ENCODE measurements around the gene SNX5. TPM values are rescaled to one million over a fixed set of nuclear protein-coding genes. Genes with fewer than 3 reads are reported as not detected.

The SNX5 gene
- total RNA-seq, 2 experiments from 2014 or later, result 234 to 256 TPM

DNA sequence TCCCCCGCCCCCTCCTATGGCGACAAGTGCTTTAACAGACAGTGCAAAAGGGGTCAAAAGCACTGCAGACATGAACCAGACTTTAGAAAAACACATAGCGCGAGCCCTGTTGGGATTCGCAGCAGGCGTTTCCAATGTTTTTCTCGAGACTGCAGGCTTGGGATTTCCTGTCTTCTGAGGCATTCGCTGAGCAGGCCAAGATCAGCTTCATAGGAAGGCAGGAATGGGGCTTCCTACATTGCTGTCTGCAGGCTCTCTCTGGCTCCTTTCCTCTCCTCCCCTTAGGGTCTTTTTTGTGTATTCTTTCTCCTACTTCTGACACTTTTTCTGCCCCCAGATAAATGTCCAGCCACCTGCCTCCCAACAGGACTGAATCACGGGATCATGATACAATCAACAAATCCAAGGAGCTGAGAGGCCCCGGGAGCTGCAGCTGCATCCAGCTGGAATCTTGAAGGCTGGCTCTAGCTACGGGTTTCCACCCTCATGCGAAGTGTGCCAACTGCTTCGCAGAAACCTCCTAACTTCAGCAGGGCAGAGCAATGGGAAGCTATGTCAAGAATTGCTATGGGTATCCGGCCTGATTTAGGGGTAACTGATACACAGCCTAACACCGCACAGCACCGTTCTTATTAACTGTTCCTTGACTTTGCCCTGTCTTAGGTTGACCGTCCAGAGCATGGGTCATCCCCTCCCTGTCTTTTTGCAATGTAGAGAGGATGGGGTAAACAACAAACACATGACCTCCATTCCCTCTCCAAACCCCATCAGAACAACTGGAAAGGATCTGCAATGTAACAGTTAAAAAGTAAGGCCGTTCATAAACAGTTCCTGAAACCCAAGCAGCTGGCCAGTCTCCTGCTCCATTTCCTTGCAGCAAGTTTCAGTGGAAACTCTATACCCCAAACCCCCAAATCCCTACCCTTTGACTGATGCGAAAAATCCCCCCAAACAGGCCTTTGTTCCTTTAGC is 31.5 kb downstream of the SNX5 start:
- DNase-seq, result no peak
- ChIA-PET POLR2A (interaction anchor here (1.5 kb wide), 1 partner anchor 22 kb away, joined by 3 read pairs; no protein-coding TSS in a partner anchor), CTCF (interaction anchor here (0.7 to 2.5 kb wide), 6 partner anchors 11 to 413 kb away, joined by 3 to 16 read pairs (median 5); partner anchors contain the start of gene RRBP1)
- no peaks in the 10 kb centered on the region for H3K27me3 Mint-ChIP-seq
- intact Hi-C loops (cut with micrococcal nuclease), result no loop called here
- H3K36me3 Mint-ChIP-seq, result peaks cover 14% of the 10 kb centered on the region
- peaks cover 19% of the 10 kb centered on the region for H3K4me1 Mint-ChIP-seq (ENCODE audit: low read depth)
- no peak overlapping the region for H3K27ac Mint-ChIP-seq
- H3K9me3 Mint-ChIP-seq, result no peaks in the 10 kb centered on the region
- no peak overlapping the region for H3K4me3 Mint-ChIP-seq

GRCh38 chr20:17936286-17936760 is 32.3 kb downstream of the SNX5 start:
- H3K4me1 Mint-ChIP-seq (ENCODE audit: low read depth), result peaks cover 19% of the 10 kb centered on the region
- no peak for DNase-seq
- intact Hi-C loops (cut with micrococcal nuclease), result no loop called here
- no peaks in the 10 kb centered on the region for H3K27me3 Mint-ChIP-seq
- peaks cover 11% of the 10 kb centered on the region for H3K36me3 Mint-ChIP-seq
- H3K9me3 Mint-ChIP-seq, result peaks cover 2% of the 10 kb centered on the region
- H3K27ac Mint-ChIP-seq, result no peak overlapping the region
- no peak overlapping the region for H3K4me3 Mint-ChIP-seq
- CTCF ChIA-PET, result interaction anchor here (0.6 kb wide), 1 partner anchor 77 kb away, joined by 3 read pairs; no protein-coding TSS in a partner anchor
- POLR2A ChIA-PET, result interaction anchor here (1.5 kb wide), 1 partner anchor 22 kb away, joined by 3 read pairs; no protein-coding TSS in a partner anchor

DNA sequence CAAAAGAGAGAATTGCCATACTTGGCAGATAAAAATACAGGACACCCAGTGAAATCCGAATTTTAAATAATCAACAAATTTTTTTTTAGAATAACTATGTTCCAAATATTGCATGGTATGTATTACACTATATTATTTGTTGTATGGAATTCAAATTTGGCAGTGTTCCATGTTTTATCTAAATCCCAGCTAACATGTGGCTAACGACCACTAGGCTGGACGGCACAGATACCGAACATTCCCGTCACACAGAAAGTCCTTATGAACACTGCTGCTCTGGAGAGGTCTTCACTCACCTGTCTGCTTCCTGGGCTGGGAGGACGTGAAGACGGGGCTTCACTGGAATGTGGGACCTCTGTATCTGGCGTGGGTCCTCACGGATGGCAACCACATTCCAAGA is 32.8 kb downstream of the SNX5 start:
- ChIA-PET POLR2A (no interaction called here), CTCF (interaction anchor here (0.6 kb wide), 1 partner anchor 77 kb away, joined by 3 read pairs; no protein-coding TSS in a partner anchor)
- Mint-ChIP-seq H3K9me3 (peaks cover 3% of the 10 kb centered on the region), H3K36me3 (peaks cover 8% of the 10 kb centered on the region), H3K4me1 (ENCODE audit: low read depth) (peaks cover 18% of the 10 kb centered on the region), H3K4me3 (no peak overlapping the region), H3K27ac (no peak overlapping the region), H3K27me3 (no peaks in the 10 kb centered on the region)
- intact Hi-C loops (cut with micrococcal nuclease), result no loop called here
- no peak for DNase-seq

- H3K36me3 Mint-ChIP-seq, result peaks cover 3% of the 10 kb centered on the region
- H3K27me3 Mint-ChIP-seq, result no peaks in the 10 kb centered on the region
- peaks cover 13% of the 10 kb centered on the region for H3K4me1 Mint-ChIP-seq (ENCODE audit: low read depth)
- H3K9me3 Mint-ChIP-seq, result peaks cover 3% of the 10 kb centered on the region
- intact Hi-C loops (cut with micrococcal nuclease), result no loop called here
- no peak overlapping the region for H3K4me3 Mint-ChIP-seq
- ChIA-PET CTCF (no interaction called here), POLR2A (no interaction called here)
- DNase-seq, result no peak
- H3K27ac Mint-ChIP-seq, result no peak overlapping the region
These were observed 33.4 kb downstream of the SNX5 start for GRCh38 chr20:17935186-17935585.

DNA sequence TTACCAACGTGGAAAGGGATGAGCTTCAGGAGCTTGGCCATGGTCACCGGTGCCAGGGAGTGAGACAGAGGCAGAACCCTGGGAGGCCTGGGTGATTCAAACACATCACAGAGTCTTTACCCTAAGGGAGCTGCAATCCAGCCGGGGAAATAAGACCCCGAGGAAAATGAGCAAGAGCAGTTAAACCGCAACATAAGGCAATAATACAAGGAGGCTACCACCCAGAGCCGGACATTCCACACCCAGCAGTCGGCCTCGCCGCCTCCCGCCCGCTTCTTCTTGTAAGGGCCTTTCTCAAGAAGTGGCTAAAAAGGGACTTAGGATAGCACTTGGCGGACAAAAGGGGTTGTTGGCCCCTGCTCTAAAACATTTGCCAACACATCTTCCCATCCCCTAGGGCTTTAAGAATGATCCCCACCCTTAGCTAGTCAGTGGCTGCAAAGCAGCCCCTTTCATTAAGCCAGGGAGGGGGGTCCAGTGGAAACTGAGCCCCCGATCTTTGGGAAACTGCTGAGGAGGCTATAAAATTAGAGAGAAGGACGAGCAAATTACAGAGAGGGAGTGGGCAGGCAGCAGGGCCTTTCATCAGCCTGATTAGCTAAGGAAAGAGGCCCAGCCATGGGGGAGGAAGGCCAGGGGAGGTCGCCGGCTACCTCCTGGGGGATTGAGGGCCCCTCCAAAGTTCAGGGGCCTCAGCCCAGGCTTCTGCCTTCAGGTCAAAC is 34.3 kb downstream of the SNX5 start:
- H3K4me3 Mint-ChIP-seq, result no peak overlapping the region
- no peak overlapping the region for H3K27ac Mint-ChIP-seq
- no peaks in the 10 kb centered on the region for H3K27me3 Mint-ChIP-seq
- no peak for DNase-seq
- peaks cover 5% of the 10 kb centered on the region for H3K4me1 Mint-ChIP-seq (ENCODE audit: low read depth)
- peaks cover 3% of the 10 kb centered on the region for H3K36me3 Mint-ChIP-seq
- H3K9me3 Mint-ChIP-seq, result peaks cover 3% of the 10 kb centered on the region
- intact Hi-C loops (cut with micrococcal nuclease), result no loop called here
- POLR2A ChIA-PET, result no interaction called here
- CTCF ChIA-PET, result no interaction called here

GRCh38 chr20:17933711-17934110 is 34.9 kb downstream of the SNX5 start:
- H3K4me3 Mint-ChIP-seq, result no peak overlapping the region
- no peak for DNase-seq
- no peaks in the 10 kb centered on the region for H3K27me3 Mint-ChIP-seq
- ChIA-PET POLR2A (no interaction called here), CTCF (no interaction called here)
- H3K27ac Mint-ChIP-seq, result no peak overlapping the region
- peaks cover 2% of the 10 kb centered on the region for H3K4me1 Mint-ChIP-seq (ENCODE audit: low read depth)
- peaks cover 3% of the 10 kb centered on the region for H3K36me3 Mint-ChIP-seq
- intact Hi-C loops (cut with micrococcal nuclease), result no loop called here
- H3K9me3 Mint-ChIP-seq, result peaks cover 3% of the 10 kb centered on the region

GRCh38 chr20:17933121-17933520 is 35.5 kb downstream of the SNX5 start:
- Mint-ChIP-seq H3K36me3 (peaks cover 3% of the 10 kb centered on the region), H3K9me3 (peaks cover 3% of the 10 kb centered on the region), H3K27ac (no peak overlapping the region), H3K4me3 (no peak overlapping the region), H3K4me1 (ENCODE audit: low read depth) (peaks cover 2% of the 10 kb centered on the region), H3K27me3 (no peaks in the 10 kb centered on the region)
- ChIA-PET POLR2A (no interaction called here), CTCF (no interaction called here)
- intact Hi-C loops (cut with micrococcal nuclease), result no loop called here
- DNase-seq, result no peak

DNA sequence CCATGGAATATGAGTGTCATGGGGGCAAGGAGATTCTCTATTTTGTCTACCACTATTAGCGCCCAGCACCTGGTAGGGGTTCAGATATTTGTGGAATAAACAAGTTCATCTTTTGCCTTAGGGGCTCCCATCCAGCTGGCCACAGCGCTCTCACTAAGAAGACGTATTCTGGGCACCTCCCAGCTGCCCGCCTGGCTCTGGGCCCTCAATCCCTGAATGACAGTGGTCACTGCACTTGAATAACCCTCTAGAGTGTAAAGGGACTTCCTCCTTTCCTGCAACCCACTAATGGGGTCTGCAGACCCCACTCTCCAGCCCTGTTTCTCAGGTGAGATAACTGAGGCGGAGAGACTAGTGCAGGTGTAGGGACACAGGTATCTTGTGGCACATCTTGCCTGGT is 36.2 kb downstream of the SNX5 start:
- Mint-ChIP-seq H3K9me3 (peaks cover 3% of the 10 kb centered on the region), H3K4me1 (ENCODE audit: low read depth) (peaks cover 2% of the 10 kb centered on the region), H3K27ac (no peak overlapping the region), H3K27me3 (no peaks in the 10 kb centered on the region), H3K36me3 (peaks cover 3% of the 10 kb centered on the region), H3K4me3 (no peak overlapping the region)
- DNase-seq, result no peak
- ChIA-PET CTCF (interaction anchor here (0.6 kb wide), 2 partner anchors 63 to 211 kb away, joined by 4 to 6 read pairs; no protein-coding TSS in a partner anchor), POLR2A (no interaction called here)
- intact Hi-C loops (cut with micrococcal nuclease), result no loop called here

DNA sequence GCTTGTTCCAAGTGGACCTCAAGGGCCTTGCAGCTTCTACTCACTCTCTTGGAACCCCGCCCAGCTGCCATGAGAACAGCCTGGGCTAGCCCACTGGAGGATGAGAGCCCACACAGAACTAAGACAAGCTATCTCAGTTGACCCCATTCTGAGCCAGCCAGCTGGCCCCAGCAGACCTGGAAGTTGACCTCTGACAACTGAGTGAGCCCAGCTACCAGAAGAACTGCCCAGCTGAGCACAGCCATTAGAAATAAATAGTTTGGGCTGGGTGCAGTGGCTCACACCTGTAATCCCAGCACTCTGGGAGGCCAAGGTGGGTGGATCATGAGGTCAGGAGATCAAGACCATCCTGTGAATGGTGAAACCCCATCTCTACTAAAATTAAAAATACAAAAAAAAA is 37.1 kb downstream of the SNX5 start:
- POLR2A ChIA-PET, result no interaction called here
- peaks cover 3% of the 10 kb centered on the region for H3K36me3 Mint-ChIP-seq
- no peak overlapping the region for H3K27ac Mint-ChIP-seq
- no peaks in the 10 kb centered on the region for H3K27me3 Mint-ChIP-seq
- intact Hi-C loops (cut with micrococcal nuclease), result no loop called here
- peaks cover 3% of the 10 kb centered on the region for H3K9me3 Mint-ChIP-seq
- CTCF ChIA-PET, result interaction anchor here (0.6 kb wide), 2 partner anchors 64 to 210 kb away, joined by 4 to 6 read pairs; no protein-coding TSS in a partner anchor
- H3K4me3 Mint-ChIP-seq, result no peak overlapping the region
- H3K4me1 Mint-ChIP-seq (ENCODE audit: low read depth), result peaks cover 2% of the 10 kb centered on the region
- DNase-seq, result no peak

GRCh38 chr20:17928633-17929311 is 39.8 kb downstream of the SNX5 start:
- ChIA-PET CTCF (no interaction called here), POLR2A (no interaction called here)
- DNase-seq, result no peak
- Mint-ChIP-seq H3K9me3 (peaks cover 3% of the 10 kb centered on the region), H3K4me1 (ENCODE audit: low read depth) (no peaks in the 10 kb centered on the region), H3K36me3 (peaks cover 3% of the 10 kb centered on the region), H3K4me3 (no peak overlapping the region), H3K27ac (no peak overlapping the region), H3K27me3 (peaks cover 2% of the 10 kb centered on the region)
- intact Hi-C loops (cut with micrococcal nuclease), result no loop called here

- POLR2A ChIA-PET, result no interaction called here
- DNase-seq, result no peak
- Mint-ChIP-seq H3K4me1 (ENCODE audit: low read depth) (no peaks in the 10 kb centered on the region), H3K27me3 (peaks cover 2% of the 10 kb centered on the region), H3K36me3 (peaks cover 3% of the 10 kb centered on the region), H3K9me3 (peaks cover 3% of the 10 kb centered on the region), H3K4me3 (no peak overlapping the region), H3K27ac (no peak overlapping the region)
- CTCF ChIA-PET, result no interaction called here
- intact Hi-C loops (cut with micrococcal nuclease), result no loop called here
These were observed 40.4 kb downstream of the SNX5 start for GRCh38 chr20:17928211-17928611.

- ChIA-PET POLR2A (no interaction called here), CTCF (no interaction called here)
- no peak for DNase-seq
- H3K4me1 Mint-ChIP-seq (ENCODE audit: low read depth), result no peaks in the 10 kb centered on the region
- H3K36me3 Mint-ChIP-seq, result no peaks in the 10 kb centered on the region
- intact Hi-C loops (cut with micrococcal nuclease), result no loop called here
- no peaks in the 10 kb centered on the region for H3K9me3 Mint-ChIP-seq
- H3K4me3 Mint-ChIP-seq, result no peak overlapping the region
- no peak overlapping the region for H3K27ac Mint-ChIP-seq
- peaks cover 2% of the 10 kb centered on the region for H3K27me3 Mint-ChIP-seq
These were observed 42.7 kb downstream of the SNX5 start for GRCh38 chr20:17925940-17926300.
